OCI-M2 (cell line): Measurements from ENCODE around the gene TOGARAM2.

Experiments used
- DNase-seq: peaks from one replicate; lab custom pipeline; 2025; ENCODE audit not compliant: unreplicated experiment; lab: John Stamatoyannopoulos, UW

Gene TOGARAM2

GRCh38 chr2:28981016-28981441, at the start of gene TOGARAM2:
TOGARAM2 (plus strand) TSS chr2:28981298; CDS start chr2:28994835, 13,537 bp downstream.
- DNase-seq: no peak

GRCh38 chr2:28934769-28935168, 46.3 kb upstream of the TOGARAM2 start:
- no peak for DNase-seq

- DNase-seq: no peak
Observed at GRCh38 chr2:28941008-28941407, 40.1 kb upstream of the TOGARAM2 start.

GRCh38 chr2:28944535-28945248, 36.4 kb upstream of the TOGARAM2 start:
- no peak for DNase-seq

- no peak for DNase-seq
Observed at GRCh38 chr2:28948160-28948559, 32.9 kb upstream of the TOGARAM2 start.

- no peak for DNase-seq
Observed at GRCh38 chr2:28949190-28949589, 31.9 kb upstream of the TOGARAM2 start.

- no peak for DNase-seq
Observed at GRCh38 chr2:28949617-28950305, 31.3 kb upstream of the TOGARAM2 start.

- DNase-seq: no peak
Observed at GRCh38 chr2:28950941-28951630, 30.0 kb upstream of the TOGARAM2 start.

- DNase-seq: no peak
Observed at GRCh38 chr2:28951910-28952835, 28.9 kb upstream of the TOGARAM2 start.

- DNase-seq: peak; percentile 41
Observed at GRCh38 chr2:28952836-28953211, 28.3 kb upstream of the TOGARAM2 start.

GRCh38 chr2:28955467-28955866, 25.6 kb upstream of the TOGARAM2 start:
- DNase-seq: no peak

- DNase-seq: no peak
Observed at GRCh38 chr2:28956415-28956826, 24.7 kb upstream of the TOGARAM2 start.

- no peak for DNase-seq
Observed at GRCh38 chr2:28956890-28957289, 24.2 kb upstream of the TOGARAM2 start.

GRCh38 chr2:28958689-28959088, 22.4 kb upstream of the TOGARAM2 start:
- DNase-seq: peak; percentile 47

- DNase-seq: no peak
Observed at GRCh38 chr2:28960401-28960800, 20.7 kb upstream of the TOGARAM2 start.

- DNase-seq: no peak
Observed at GRCh38 chr2:28962505-28962904, 18.6 kb upstream of the TOGARAM2 start.

- DNase-seq: no peak
Observed at GRCh38 chr2:28970464-28971160, 10.5 kb upstream of the TOGARAM2 start.

- DNase-seq: no peak
Observed at GRCh38 chr2:28972778-28973335, 8.2 kb upstream of the TOGARAM2 start.

GRCh38 chr2:28974252-28974651, 6.8 kb upstream of the TOGARAM2 start:
- no peak for DNase-seq

- no peak for DNase-seq
Observed at GRCh38 chr2:28975671-28976070, 5.4 kb upstream of the TOGARAM2 start.
